Neuronal stem cell (in vitro differentiated cells): ENCODE results near the gene OCA2.
"Not testable (repeated sequence)": the region's sequence is repeated elsewhere in the genome, so short reads cannot be mapped to it uniquely, and the experiment has no call there.

ENCODE experiments used
- DNase-seq: peaks from one replicate; pipeline ENCODE4 v3.0.0-alpha.2; 2013; ENCODE audit warnings: low spot score
- H2AFZ ChIP-seq: one replicate; pipeline ENCODE4 v1.6.1; 2013; ENCODE audit warnings: mild to moderate bottlenecking, low read length, inconsistent platforms
- H2AK5ac ChIP-seq: 2 replicates; pipeline ENCODE4 v1.6.1; 2013; ENCODE audit warnings: low read depth, mild to moderate bottlenecking, inconsistent platforms, low read length, moderate library complexity, mixed read lengths
- H2BK120ac ChIP-seq: 2 replicates; pipeline ENCODE4 v1.6.1; 2013; ENCODE audit warnings: low read depth, mild to moderate bottlenecking, inconsistent platforms, low read length, moderate library complexity, mixed read lengths
- H2BK12ac ChIP-seq: one replicate; pipeline ENCODE4 v1.6.1; 2013; ENCODE audit warnings: low read length, inconsistent platforms
- H2BK15ac ChIP-seq: 2 replicates; pipeline ENCODE4 v1.6.1; 2013; ENCODE audit warnings: mild to moderate bottlenecking, low read length, inconsistent platforms, mixed read lengths
- H2BK5ac ChIP-seq: one replicate; pipeline ENCODE4 v1.6.1; 2013; ENCODE audit warnings: inconsistent platforms, mild to moderate bottlenecking, low read length, moderate library complexity
- H3K14ac ChIP-seq: one replicate; pipeline ENCODE4 v1.6.1; 2013; ENCODE audit warnings: low read length, inconsistent platforms
- H3K18ac ChIP-seq: 2 replicates; pipeline ENCODE4 v1.6.1; 2013; ENCODE audit warnings: low read length, inconsistent platforms
- H3K23ac ChIP-seq: 2 replicates; pipeline ENCODE4 v1.6.1; 2013; ENCODE audit warnings: low read depth, mild to moderate bottlenecking, mixed read lengths, low read length, inconsistent platforms; ENCODE audit not compliant: poor library complexity
- H3K27ac ChIP-seq: replicated peaks from 3 replicates; pipeline ENCODE4 v1.5.1; 2013; ENCODE audit warnings: low read length, inconsistent platforms
- H3K27me3 ChIP-seq, 3 experiments: 2 replicates each; pipeline ENCODE4 v1.6.1; 2013; ENCODE audit warnings: low read length in 3 of 3, mild to moderate bottlenecking in 2 of 3, inconsistent platforms in 1 of 3, low read depth in 1 of 3, mixed read lengths in 1 of 3, moderate library complexity in 1 of 3; ENCODE audit not compliant: control insufficient read depth in 3 of 3, insufficient read depth in 3 of 3
- H3K36me3 ChIP-seq, 2 donors: replicated peaks in 1 of 2; 2 replicates each; pipeline ENCODE4 v1.6.1; 2013; ENCODE audit warnings: low read length in 2 of 2; ENCODE audit not compliant: control insufficient read depth in 2 of 2, insufficient read depth in 2 of 2
- H3K4ac ChIP-seq: 2 replicates; pipeline ENCODE4 v1.6.1; 2013; ENCODE audit warnings: inconsistent platforms, mild to moderate bottlenecking, low read length, moderate library complexity
- H3K4me1 ChIP-seq, 2 donors: 1 replicate in 1 of 2; 2 replicates in 1 of 2; pipeline ENCODE4 v1.6.1; 2013; ENCODE audit warnings: low read length in 2 of 2, low read depth in 1 of 2; ENCODE audit not compliant: control insufficient read depth in 2 of 2, insufficient read depth in 1 of 2
- H3K4me2 ChIP-seq: one replicate; pipeline ENCODE4 v1.6.1; 2013; ENCODE audit warnings: mild to moderate bottlenecking, low read length, inconsistent platforms; ENCODE audit not compliant: insufficient read depth, poor library complexity, severe bottlenecking
- H3K4me3 ChIP-seq, 2 donors: 2 replicates each; pipeline ENCODE4 v1.5.1; 2013; ENCODE audit warnings: low read length in 2 of 2, mild to moderate bottlenecking in 2 of 2, inconsistent platforms in 1 of 2, moderate library complexity in 1 of 2
- H3K79me1 ChIP-seq: one replicate; pipeline ENCODE4 v1.6.1; 2013; ENCODE audit warnings: low read depth, mild to moderate bottlenecking, inconsistent platforms, low read length, moderate library complexity
- H3K9ac ChIP-seq: one replicate; pipeline ENCODE4 v1.6.1; 2013; ENCODE audit warnings: mild to moderate bottlenecking, low read depth, low read length, inconsistent platforms; ENCODE audit not compliant: poor library complexity
- H3K9me3 ChIP-seq, 2 donors: replicated peaks in 1 of 2; 2 replicates each; pipeline versions ENCODE3 to v1.6.1; 2013; ENCODE audit warnings: low read length in 2 of 2, mild to moderate bottlenecking in 2 of 2, inconsistent platforms in 1 of 2, low read depth in 1 of 2, mixed read lengths in 1 of 2, moderate library complexity in 1 of 2; ENCODE audit not compliant: control insufficient read depth in 2 of 2, insufficient read depth in 1 of 2
- H4K8ac ChIP-seq: one replicate; pipeline ENCODE4 v1.6.1; 2013; ENCODE audit warnings: low read depth, mild to moderate bottlenecking, inconsistent platforms, low read length, moderate library complexity
- H4K91ac ChIP-seq: one replicate; pipeline ENCODE4 v1.6.1; 2013; ENCODE audit warnings: low read length, low read depth, mild to moderate bottlenecking, inconsistent platforms; ENCODE audit not compliant: poor library complexity
- WGBS, 2 donors: extraction: QIAGEN DNeasy Blood & Tissue Kit; methylation state at CpG; one replicate each; pipeline ENCODE4 v1.1.7; 2013; ENCODE audit warnings: missing lambda C conversion rate in 2 of 2, mixed read lengths in 1 of 2; ENCODE audit not compliant: insufficient read length in 2 of 2, insufficient replicate concordance in 1 of 2; ENCODE audit errors: extremely low coverage in 2 of 2; 5-methylcytosine and 5-hydroxymethylcytosine counted together

OCA2 gene

GRCh38 chr15:28123408-28124023 lies 24.4 kb upstream of the OCA2 start:
- Histone ChIP-seq H3K4me1 (no peaks in the 10 kb centered on the region), H2AK5ac (no peak overlapping the region), H3K9me3 (no peaks in the 10 kb centered on the region), H3K27me3 (no peaks in the 10 kb centered on the region), H3K14ac (no peak overlapping the region), H2AFZ (no peak overlapping the region), H3K4me2 (no peak overlapping the region), H4K8ac (no peak overlapping the region), H3K27ac (no peak overlapping the region), H3K18ac (no peak overlapping the region), H3K79me1 (no peaks in the 10 kb centered on the region), H2BK5ac (no peak overlapping the region), H2BK120ac (no peak overlapping the region), H4K91ac (no peak overlapping the region), H3K23ac (no peak overlapping the region), H3K36me3 (peaks cover 33 to 95% of the 10 kb centered on the region in 2 donors), H3K9ac (no peak overlapping the region), H2BK15ac (no peak overlapping the region), H2BK12ac (no peak overlapping the region), H3K4me3 (no peak overlapping the region), H3K4ac (no peak overlapping the region)
- peak; percentile 62 for DNase-seq
- no CpG with 5 or more reads among the region's 6 CpGs for WGBS, 2 donors

GRCh38 chr15:28122038-28122949 lies 23.2 kb upstream of the OCA2 start:
- no peaks in the 10 kb centered on the region for H3K27me3 ChIP-seq
- no peak overlapping the region for H3K27ac ChIP-seq
- H3K79me1 ChIP-seq, result no peaks in the 10 kb centered on the region
- H3K4ac ChIP-seq, result no peak overlapping the region
- H2BK15ac ChIP-seq, result no peak overlapping the region
- H3K23ac ChIP-seq, result peak overlapping the region; percentile 68
- H2BK120ac ChIP-seq, result no peak overlapping the region
- no peak overlapping the region for H2BK5ac ChIP-seq
- H4K91ac ChIP-seq, result no peak overlapping the region
- no peaks in the 10 kb centered on the region for H3K9me3 ChIP-seq
- H2AK5ac ChIP-seq, result peak overlapping the region; percentile 41
- H2BK12ac ChIP-seq, result no peak overlapping the region
- no peak overlapping the region for H4K8ac ChIP-seq
- peak overlapping the region; percentile 50 for H3K9ac ChIP-seq
- no peak overlapping the region for H2AFZ ChIP-seq
- no peak for DNase-seq
- H3K14ac ChIP-seq, result no peak overlapping the region
- no CpG with 5 or more reads among the region's 28 CpGs for WGBS, 2 donors
- no peak overlapping the region for H3K18ac ChIP-seq
- H3K4me2 ChIP-seq, result no peak overlapping the region
- no peak overlapping the region for H3K4me3 ChIP-seq
- H3K4me1 ChIP-seq, result no peaks in the 10 kb centered on the region
- H3K36me3 ChIP-seq, result peaks cover 38 to 95% of the 10 kb centered on the region in 2 donors

- H3K9me3 ChIP-seq, H2BK15ac ChIP-seq, H2AK5ac ChIP-seq, H4K8ac ChIP-seq, H3K27ac ChIP-seq, H2AFZ ChIP-seq, H3K23ac ChIP-seq, H3K14ac ChIP-seq, H3K4ac ChIP-seq, H3K4me1 ChIP-seq, DNase-seq, H2BK120ac ChIP-seq, H3K18ac ChIP-seq, H4K91ac ChIP-seq, H3K27me3 ChIP-seq, H3K9ac ChIP-seq, H2BK12ac ChIP-seq, H3K79me1 ChIP-seq, H3K4me3 ChIP-seq, H3K4me2 ChIP-seq, H2BK5ac ChIP-seq: not testable (repeated sequence)
- peaks cover 40 to 96% of the 10 kb centered on the region in 2 donors for H3K36me3 ChIP-seq
- no CpG with 5 or more reads among the region's 16 CpGs for WGBS, 2 donors
Observed at GRCh38 chr15:28121577-28121976, 22.5 kb upstream of the OCA2 start.

GRCh38 chr15:28120359-28120640 lies 21.2 kb upstream of the OCA2 start:
- H3K27ac ChIP-seq, result no peak overlapping the region
- no peak overlapping the region for H2BK5ac ChIP-seq
- peaks cover 49 to 96% of the 10 kb centered on the region in 2 donors for H3K36me3 ChIP-seq
- H3K23ac ChIP-seq, result no peak overlapping the region
- H3K4me2 ChIP-seq, result no peak overlapping the region
- H2AFZ ChIP-seq, result no peak overlapping the region
- no peak overlapping the region for H4K91ac ChIP-seq
- no peak overlapping the region for H3K14ac ChIP-seq
- no peak overlapping the region for H3K18ac ChIP-seq
- no peak overlapping the region for H2BK15ac ChIP-seq
- H3K79me1 ChIP-seq, result peaks cover 3% of the 10 kb centered on the region
- no peaks in the 10 kb centered on the region for H3K9me3 ChIP-seq
- no peak overlapping the region for H4K8ac ChIP-seq
- no peak for DNase-seq
- H3K27me3 ChIP-seq, result no peaks in the 10 kb centered on the region
- H2AK5ac ChIP-seq, result no peak overlapping the region
- WGBS, 2 donors, result no CpG with 5 or more reads among the region's 4 CpGs
- no peak overlapping the region for H2BK12ac ChIP-seq
- H3K4me3 ChIP-seq, result no peak overlapping the region
- H3K4me1 ChIP-seq, result no peaks in the 10 kb centered on the region
- no peak overlapping the region for H2BK120ac ChIP-seq
- H3K9ac ChIP-seq, result no peak overlapping the region
- H3K4ac ChIP-seq, result no peak overlapping the region
